ENCODE results near the gene GPC3.

GPC3 gene

GRCh38 chrX:133608406-133608805 lies 377.0 kb downstream of the GPC3 start:
- 58% methylated on average over 2 of the region's 2 CpGs for WGBS (ENCODE audit: insufficient coverage)
- Histone ChIP-seq H3K27ac (ENCODE audit: insufficient read depth in 1 of 2, low read depth in 1 of 2, low read length in 2 of 2, poor library complexity in 1 of 2, severe bottlenecking in 2 of 2) (no peak overlapping the region), H3K4me3 (ENCODE audit: control insufficient read depth in 1 of 7, extremely low read depth in 1 of 7, insufficient read depth in 4 of 7, low read depth in 2 of 7, low read length in 6 of 7) (no peak overlapping the region), H3K9me3 (ENCODE audit: control extremely low read depth in 1 of 5, control insufficient read depth in 4 of 5, insufficient read depth in 2 of 5, low read depth in 1 of 5, low read length in 4 of 5) (no peaks in the 10 kb centered on the region), H3K4me1 (ENCODE audit: control extremely low read depth in 1 of 4, control insufficient read depth in 4 of 4, insufficient read depth in 4 of 4, low read length in 3 of 4) (peaks cover 0 to 4% (median 0%) of the 10 kb centered on the region in 4 experiments), H3K36me3 (ENCODE audit: control insufficient read depth in 4 of 4, insufficient read depth in 4 of 4, low read length in 3 of 4) (no peaks in the 10 kb centered on the region), H3K27me3 (replicated peaks in 2 of 5; ENCODE audit: control insufficient read depth in 4 of 5, insufficient read depth in 5 of 5, low read length in 4 of 5) (no peaks in the 10 kb centered on the region)
- DNase-seq, result peak in 2 of 3 donors; percentile 12 to 15
- ChIA-PET POLR2A (no interaction called here), CTCF (interaction anchor here (0.5 kb wide), 1 partner anchor 97 kb away, joined by 3 read pairs; no protein-coding TSS in a partner anchor)

- Histone ChIP-seq H3K4me3 (ENCODE audit: control insufficient read depth in 1 of 7, extremely low read depth in 1 of 7, insufficient read depth in 4 of 7, low read depth in 2 of 7, low read length in 6 of 7) (no peak overlapping the region), H3K27ac (ENCODE audit: insufficient read depth in 1 of 2, low read depth in 1 of 2, low read length in 2 of 2, poor library complexity in 1 of 2, severe bottlenecking in 2 of 2) (no peak overlapping the region), H3K4me1 (ENCODE audit: control extremely low read depth in 1 of 4, control insufficient read depth in 4 of 4, insufficient read depth in 4 of 4, low read length in 3 of 4) (peaks cover 0 to 4% (median 0%) of the 10 kb centered on the region in 4 experiments), H3K36me3 (ENCODE audit: control insufficient read depth in 4 of 4, insufficient read depth in 4 of 4, low read length in 3 of 4) (no peaks in the 10 kb centered on the region), H3K9me3 (ENCODE audit: control extremely low read depth in 1 of 5, control insufficient read depth in 4 of 5, insufficient read depth in 2 of 5, low read depth in 1 of 5, low read length in 4 of 5) (no peaks in the 10 kb centered on the region), H3K27me3 (replicated peaks in 2 of 5; ENCODE audit: control insufficient read depth in 4 of 5, insufficient read depth in 5 of 5, low read length in 4 of 5) (no peaks in the 10 kb centered on the region)
- ChIA-PET CTCF (no interaction called here), POLR2A (no interaction called here)
- no peak for DNase-seq
- 58% methylated on average over 3 of the region's 5 CpGs for WGBS (ENCODE audit: insufficient coverage)
These were observed 377.7 kb downstream of the GPC3 start for GRCh38 chrX:133607419-133608348.

DNA sequence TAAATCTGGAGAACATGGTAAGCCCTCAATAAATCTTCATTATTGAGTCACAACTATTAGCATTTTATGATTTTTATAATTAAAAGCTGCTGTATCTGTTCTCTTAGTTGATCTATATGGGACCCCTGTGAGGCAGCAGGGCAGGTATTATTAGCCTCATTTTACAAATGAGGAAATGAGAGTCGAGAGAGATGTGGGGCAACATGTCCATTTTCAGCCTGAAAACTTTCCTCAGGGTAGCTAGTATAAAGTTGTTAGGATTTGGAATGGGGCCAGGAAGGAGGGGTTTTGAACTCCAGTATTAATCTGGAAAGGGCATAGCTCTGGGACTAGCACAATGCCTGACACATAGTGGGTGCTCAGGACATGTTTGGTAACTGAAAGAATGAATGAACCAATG lies 378.4 kb downstream of the GPC3 start:
- no CpG with 5 or more reads among the region's 1 CpG for WGBS (ENCODE audit: insufficient coverage)

GRCh38 chrX:133604801-133605200 lies 380.6 kb downstream of the GPC3 start:
- Histone ChIP-seq H3K9me3 (ENCODE audit: control extremely low read depth in 1 of 5, control insufficient read depth in 4 of 5, insufficient read depth in 2 of 5, low read depth in 1 of 5, low read length in 4 of 5) (no peaks in the 10 kb centered on the region), H3K4me1 (ENCODE audit: control extremely low read depth in 1 of 4, control insufficient read depth in 4 of 4, insufficient read depth in 4 of 4, low read length in 3 of 4) (peaks cover 0 to 4% (median 0%) of the 10 kb centered on the region in 4 experiments), H3K4me3 (ENCODE audit: control insufficient read depth in 1 of 7, extremely low read depth in 1 of 7, insufficient read depth in 4 of 7, low read depth in 2 of 7, low read length in 6 of 7) (no peak overlapping the region), H3K36me3 (ENCODE audit: control insufficient read depth in 4 of 4, insufficient read depth in 4 of 4, low read length in 3 of 4) (no peaks in the 10 kb centered on the region), H3K27ac (ENCODE audit: insufficient read depth in 1 of 2, low read depth in 1 of 2, low read length in 2 of 2, poor library complexity in 1 of 2, severe bottlenecking in 2 of 2) (no peak overlapping the region), H3K27me3 (replicated peaks in 2 of 5; ENCODE audit: control insufficient read depth in 4 of 5, insufficient read depth in 5 of 5, low read length in 4 of 5) (no peaks in the 10 kb centered on the region)
- WGBS (ENCODE audit: insufficient coverage), result 85% methylated on average over 5 of the region's 7 CpGs
- ChIA-PET POLR2A (interaction anchor here (1.1 kb wide), 1 partner anchor 18 kb away, joined by 3 read pairs; no protein-coding TSS in a partner anchor), CTCF (no interaction called here)
- no peak for DNase-seq

More for the DNA sequence above, 378.4 kb downstream of the GPC3 start:
- H3K9me3 ChIP-seq (ENCODE audit: control extremely low read depth in 1 of 5, control insufficient read depth in 4 of 5, insufficient read depth in 2 of 5, low read depth in 1 of 5, low read length in 4 of 5), result no peaks in the 10 kb centered on the region
- POLR2A ChIA-PET, result no interaction called here
- H3K4me1 ChIP-seq (ENCODE audit: control extremely low read depth in 1 of 4, control insufficient read depth in 4 of 4, insufficient read depth in 4 of 4, low read length in 3 of 4), result peaks cover 0 to 4% (median 0%) of the 10 kb centered on the region in 4 experiments
- CTCF ChIA-PET, result no interaction called here
- no peak overlapping the region for H3K27ac ChIP-seq (ENCODE audit: insufficient read depth in 1 of 2, low read depth in 1 of 2, low read length in 2 of 2, poor library complexity in 1 of 2, severe bottlenecking in 2 of 2)
- H3K4me3 ChIP-seq (ENCODE audit: control insufficient read depth in 1 of 7, extremely low read depth in 1 of 7, insufficient read depth in 4 of 7, low read depth in 2 of 7, low read length in 6 of 7), result no peak overlapping the region
- DNase-seq, result no peak
- no peaks in the 10 kb centered on the region for H3K27me3 ChIP-seq (replicated peaks in 2 of 5; ENCODE audit: control insufficient read depth in 4 of 5, insufficient read depth in 5 of 5, low read length in 4 of 5)
- no peaks in the 10 kb centered on the region for H3K36me3 ChIP-seq (ENCODE audit: control insufficient read depth in 4 of 4, insufficient read depth in 4 of 4, low read length in 3 of 4)

- no peak for DNase-seq
- ChIA-PET CTCF (no interaction called here), POLR2A (no interaction called here)
- Histone ChIP-seq H3K27ac (ENCODE audit: insufficient read depth in 1 of 2, low read depth in 1 of 2, low read length in 2 of 2, poor library complexity in 1 of 2, severe bottlenecking in 2 of 2) (no peak overlapping the region), H3K27me3 (replicated peaks in 2 of 5; ENCODE audit: control insufficient read depth in 4 of 5, insufficient read depth in 5 of 5, low read length in 4 of 5) (no peaks in the 10 kb centered on the region), H3K36me3 (ENCODE audit: control insufficient read depth in 4 of 4, insufficient read depth in 4 of 4, low read length in 3 of 4) (no peaks in the 10 kb centered on the region), H3K4me1 (ENCODE audit: control extremely low read depth in 1 of 4, control insufficient read depth in 4 of 4, insufficient read depth in 4 of 4, low read length in 3 of 4) (no peaks in the 10 kb centered on the region), H3K9me3 (ENCODE audit: control extremely low read depth in 1 of 5, control insufficient read depth in 4 of 5, insufficient read depth in 2 of 5, low read depth in 1 of 5, low read length in 4 of 5) (no peaks in the 10 kb centered on the region), H3K4me3 (ENCODE audit: control insufficient read depth in 1 of 7, extremely low read depth in 1 of 7, insufficient read depth in 4 of 7, low read depth in 2 of 7, low read length in 6 of 7) (no peak overlapping the region)
- WGBS (ENCODE audit: insufficient coverage), result 89% methylated on average over 3 of the region's 4 CpGs
These were observed 382.5 kb downstream of the GPC3 start for GRCh38 chrX:133602881-133603280.

DNA sequence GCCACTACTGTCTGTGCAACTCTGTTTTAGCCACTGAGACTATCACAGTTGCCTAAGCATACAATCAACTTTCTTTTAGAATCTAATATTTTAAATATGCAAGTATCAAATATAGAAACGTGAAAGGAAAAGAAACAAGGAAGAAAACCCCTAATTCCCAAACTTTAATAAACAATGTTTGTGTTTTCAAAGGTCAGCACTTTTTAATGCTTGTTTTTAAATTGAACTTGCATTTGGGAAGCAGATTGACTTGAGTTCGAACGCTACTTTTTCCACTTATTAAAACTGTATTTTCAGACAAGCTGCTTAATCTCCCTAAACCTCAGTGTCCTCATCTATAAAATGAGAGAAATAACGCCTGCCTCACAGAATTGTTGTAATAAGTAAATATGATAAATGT lies 384.3 kb downstream of the GPC3 start:
- Histone ChIP-seq H3K9me3 (ENCODE audit: control extremely low read depth in 1 of 5, control insufficient read depth in 4 of 5, insufficient read depth in 2 of 5, low read depth in 1 of 5, low read length in 4 of 5) (no peaks in the 10 kb centered on the region), H3K4me3 (ENCODE audit: control insufficient read depth in 1 of 7, extremely low read depth in 1 of 7, insufficient read depth in 4 of 7, low read depth in 2 of 7, low read length in 6 of 7) (no peak overlapping the region), H3K27me3 (replicated peaks in 2 of 5; ENCODE audit: control insufficient read depth in 4 of 5, insufficient read depth in 5 of 5, low read length in 4 of 5) (no peaks in the 10 kb centered on the region), H3K4me1 (ENCODE audit: control extremely low read depth in 1 of 4, control insufficient read depth in 4 of 4, insufficient read depth in 4 of 4, low read length in 3 of 4) (no peaks in the 10 kb centered on the region), H3K27ac (ENCODE audit: insufficient read depth in 1 of 2, low read depth in 1 of 2, low read length in 2 of 2, poor library complexity in 1 of 2, severe bottlenecking in 2 of 2) (no peak overlapping the region), H3K36me3 (ENCODE audit: control insufficient read depth in 4 of 4, insufficient read depth in 4 of 4, low read length in 3 of 4) (no peaks in the 10 kb centered on the region)
- no peak for DNase-seq
- no CpG with 5 or more reads among the region's 4 CpGs for whole genome bisulfite sequencing (ENCODE audit: insufficient coverage)
- CTCF ChIA-PET, result no interaction called here
- POLR2A ChIA-PET, result no interaction called here

DNA sequence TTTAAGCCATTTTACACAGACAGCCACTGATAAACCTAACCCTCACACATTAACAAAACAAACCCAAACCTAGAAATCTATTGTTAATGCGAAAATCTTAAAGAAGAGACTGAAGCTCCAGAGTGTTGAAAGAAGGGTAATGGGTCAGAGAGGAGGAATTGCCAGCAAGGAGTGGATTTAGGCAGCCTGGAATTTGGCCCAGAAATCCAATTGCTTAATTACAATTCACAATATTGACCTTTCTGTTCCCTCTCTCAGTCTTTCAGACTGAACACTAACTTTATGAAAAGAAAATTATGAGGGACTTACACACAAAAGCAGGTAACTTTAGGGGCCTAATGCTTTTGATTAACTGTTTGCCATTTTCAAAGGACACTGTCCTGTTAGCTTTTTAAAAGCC lies 384.9 kb downstream of the GPC3 start:
- ChIA-PET POLR2A (no interaction called here), CTCF (no interaction called here)
- DNase-seq, result no peak
- no CpG with 5 or more reads among the region's 1 CpG for WGBS (ENCODE audit: insufficient coverage)
- H3K27ac ChIP-seq (ENCODE audit: insufficient read depth in 1 of 2, low read depth in 1 of 2, low read length in 2 of 2, poor library complexity in 1 of 2, severe bottlenecking in 2 of 2), result no peak overlapping the region
- H3K9me3 ChIP-seq (ENCODE audit: control extremely low read depth in 1 of 5, control insufficient read depth in 4 of 5, insufficient read depth in 2 of 5, low read depth in 1 of 5, low read length in 4 of 5), result no peaks in the 10 kb centered on the region
- no peak overlapping the region for H3K4me3 ChIP-seq (ENCODE audit: control insufficient read depth in 1 of 7, extremely low read depth in 1 of 7, insufficient read depth in 4 of 7, low read depth in 2 of 7, low read length in 6 of 7)
- no peaks in the 10 kb centered on the region for H3K4me1 ChIP-seq (ENCODE audit: control extremely low read depth in 1 of 4, control insufficient read depth in 4 of 4, insufficient read depth in 4 of 4, low read length in 3 of 4)
- H3K27me3 ChIP-seq (replicated peaks in 2 of 5; ENCODE audit: control insufficient read depth in 4 of 5, insufficient read depth in 5 of 5, low read length in 4 of 5), result no peaks in the 10 kb centered on the region
- H3K36me3 ChIP-seq (ENCODE audit: control insufficient read depth in 4 of 4, insufficient read depth in 4 of 4, low read length in 3 of 4), result no peaks in the 10 kb centered on the region

All from common myeloid progenitor, CD34-positive (primary cell).